HEK293T (cell line): ENCODE results near the gene LMAN1L.

Source experiments
- CTCF ChIA-PET: fragments of 350-600 bp; formaldehyde crosslinking; extraction: SDS; loops from one replicate; lab custom pipeline; 2021; ENCODE audit warnings: antibody characterized with exemption, inconsistent platforms; lab: Yijun Ruan, JAX
- POLR2A ChIA-PET: fragments of 350-600 bp; formaldehyde crosslinking; extraction: SDS; loops from one replicate; lab custom pipeline; 2020; ENCODE audit warnings: antibody characterized with exemption, inconsistent platforms; lab: Yijun Ruan, JAX
- DNase-seq: peaks from one replicate; pipeline ENCODE4 v3.0.0; 2012; ENCODE audit warnings: mixed read lengths; ENCODE audit errors: extremely low spot score
- ARNT ChIP-seq: fragments of 450-650 bp; IDR thresholded peaks from 2 replicates; pipeline ENCODE4 v1.6.1; 2017; ENCODE audit warnings: mild to moderate bottlenecking
- BHLHE40 ChIP-seq: fragments of 450-650 bp; IDR thresholded peaks from 2 replicates; pipeline ENCODE4 v1.6.1; 2016; ENCODE audit warnings: mild to moderate bottlenecking, moderate library complexity, borderline replicate concordance
- CTBP1 ChIP-seq: fragments of 450-650 bp; IDR thresholded peaks from 2 replicates; pipeline ENCODE4 v1.6.1; 2016; ENCODE audit warnings: borderline replicate concordance
- ELF4 ChIP-seq: fragments of 450-650 bp; IDR thresholded peaks from 2 replicates; pipeline ENCODE4 v1.6.1; 2017; ENCODE audit warnings: antibody characterized with exemption
- FOXA1 ChIP-seq: fragments of 450-650 bp; IDR thresholded peaks from 2 replicates; pipeline ENCODE4 v1.6.1; 2016; ENCODE audit warnings: mild to moderate bottlenecking
- FOXK2 ChIP-seq: fragments of 450-650 bp; IDR thresholded peaks from 2 replicates; pipeline ENCODE4 v1.6.1; 2016; ENCODE audit warnings: mild to moderate bottlenecking
- FOXM1 ChIP-seq: fragments of 450-650 bp; IDR thresholded peaks from 2 replicates; pipeline ENCODE4 v1.6.1; 2017; ENCODE audit warnings: mild to moderate bottlenecking, borderline replicate concordance
- HDGF ChIP-seq: fragments of 450-650 bp; IDR thresholded peaks from 2 replicates; pipeline ENCODE4 v1.6.1; 2017; ENCODE audit warnings: antibody characterized with exemption, borderline replicate concordance
- L3MBTL2 ChIP-seq: fragments of 450-650 bp; conservative IDR thresholded peaks from 2 replicates; pipeline ENCODE4 v1.6.1; 2016; ENCODE audit warnings: mild to moderate bottlenecking
- LEF1 ChIP-seq: fragments of 450-650 bp; IDR thresholded peaks from 2 replicates; pipeline ENCODE4 v1.6.1; 2017; ENCODE audit warnings: mild to moderate bottlenecking, borderline replicate concordance
- NFRKB ChIP-seq: fragments of 450-650 bp; IDR thresholded peaks from 2 replicates; pipeline ENCODE4 v1.6.1; 2016; ENCODE audit warnings: mild to moderate bottlenecking, moderate library complexity
- PKNOX1 ChIP-seq: fragments of 450-650 bp; IDR thresholded peaks from 2 replicates; pipeline ENCODE4 v1.6.1; 2016
- SP1 ChIP-seq: fragments of 450-650 bp; IDR thresholded peaks from 2 replicates; pipeline ENCODE4 v1.6.1; 2017
- SUZ12 ChIP-seq: fragments of 450-650 bp; IDR thresholded peaks from 2 replicates; pipeline ENCODE4 v1.6.1; 2016; ENCODE audit warnings: mild to moderate bottlenecking
- TARDBP ChIP-seq: fragments of 450-650 bp; IDR thresholded peaks from 2 replicates; pipeline ENCODE4 v1.6.1; 2016
- ZNF384 ChIP-seq: fragments of 450-650 bp; IDR thresholded peaks from 2 replicates; pipeline ENCODE4 v1.6.1; 2016

The LMAN1L gene

DNA sequence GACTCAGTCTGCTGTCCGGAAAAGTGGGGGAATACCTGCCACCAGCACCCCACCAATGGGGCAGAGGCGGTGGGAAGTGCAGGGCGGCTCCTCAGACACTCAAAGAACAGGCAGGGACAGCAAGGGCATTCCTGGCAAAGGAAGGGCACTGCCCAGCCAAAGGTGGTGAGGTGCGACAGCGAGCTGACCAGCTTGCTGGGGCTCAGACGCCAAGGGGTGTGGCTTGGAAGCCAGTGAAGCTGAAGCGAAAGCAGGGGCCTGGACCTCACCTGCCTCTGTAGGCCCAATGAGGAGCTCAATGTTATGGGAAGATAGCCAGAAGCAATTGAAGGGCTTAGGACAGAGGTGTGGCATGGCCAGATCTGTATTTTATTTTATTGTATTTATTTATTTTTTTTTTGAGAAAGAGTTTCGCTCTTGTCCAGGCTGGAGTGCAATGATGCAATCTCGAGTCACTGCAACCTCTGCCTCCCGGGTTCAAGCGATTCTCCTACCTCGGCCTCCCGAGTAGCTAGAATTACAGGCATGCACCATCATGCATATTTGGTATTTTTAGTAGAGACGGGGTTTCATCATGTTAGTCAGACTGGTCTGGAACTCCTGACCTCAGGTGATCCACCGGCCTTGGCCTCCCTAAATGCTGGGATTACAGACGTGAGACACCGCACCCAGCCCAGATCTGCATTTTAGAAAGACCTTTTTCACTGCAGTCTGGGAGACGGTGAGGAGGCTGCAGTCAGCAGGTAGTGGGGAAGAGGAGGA lies 4.4 kb upstream of the LMAN1L start:
- TF ChIP-seq FOXM1 (no peak), FOXA1 (no peak), L3MBTL2 (no peak), HDGF (no peak), NFRKB (no peak), BHLHE40 (no peak), PKNOX1 (no peak)
- POLR2A ChIA-PET: interaction anchor here (1.0 to 1.5 kb wide), 2 partner anchors 48 to 143 kb away, joined by 3 read pairs; no protein-coding TSS in a partner anchor
- DNase-seq: no peak
- CTCF ChIA-PET: interaction anchor here (0.7 to 2.4 kb wide), 3 partner anchors 9 to 39 kb away, joined by 3 to 9 read pairs (median 4); no protein-coding TSS in a partner anchor

DNA sequence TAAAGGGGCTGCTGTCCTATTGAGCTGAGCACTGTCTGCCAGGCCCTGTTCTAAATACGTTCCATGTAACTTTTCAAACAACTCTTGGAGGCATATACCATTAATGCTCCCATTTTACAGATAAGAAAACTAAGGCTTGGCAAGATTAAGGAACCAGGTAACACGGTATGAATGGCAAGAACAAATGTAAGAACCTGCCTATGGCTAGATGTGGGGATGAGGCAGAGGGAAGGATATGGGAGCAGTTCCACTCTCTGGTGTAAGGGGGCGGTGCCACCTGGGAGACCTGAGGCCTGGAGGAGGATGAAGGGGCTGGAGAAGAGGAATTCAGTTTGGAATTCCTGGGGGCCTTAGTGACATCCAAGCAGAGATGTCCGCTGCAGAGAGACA lies 3.8 kb upstream of the LMAN1L start:
- POLR2A ChIA-PET: interaction anchor here (0.9 to 1.5 kb wide), 3 partner anchors 9 to 143 kb away, joined by 3 read pairs; no protein-coding TSS in a partner anchor
- CTCF ChIA-PET: interaction anchor here (2.4 kb wide), 1 partner anchor 9 kb away, joined by 9 read pairs; no protein-coding TSS in a partner anchor
- no peak for DNase-seq
- TF ChIP-seq FOXM1 (no peak), FOXA1 (no peak), TARDBP (no peak), FOXK2 (no peak), BHLHE40 (no peak), HDGF (no peak), ZNF384 (no peak), ELF4 (no peak), LEF1 (no peak), L3MBTL2 (no peak), PKNOX1 (no peak)

- CTCF ChIA-PET: interaction anchor here (1.9 to 2.4 kb wide), 2 partner anchors 10 to 38 kb away, joined by 9 to 10 read pairs; no protein-coding TSS in a partner anchor
- POLR2A ChIA-PET: interaction anchor here (0.9 to 1.5 kb wide), 2 partner anchors 10 to 142 kb away, joined by 3 read pairs; no protein-coding TSS in a partner anchor
Observed at GRCh38 chr15:74809242-74809641, 3.4 kb upstream of the LMAN1L start.

DNA sequence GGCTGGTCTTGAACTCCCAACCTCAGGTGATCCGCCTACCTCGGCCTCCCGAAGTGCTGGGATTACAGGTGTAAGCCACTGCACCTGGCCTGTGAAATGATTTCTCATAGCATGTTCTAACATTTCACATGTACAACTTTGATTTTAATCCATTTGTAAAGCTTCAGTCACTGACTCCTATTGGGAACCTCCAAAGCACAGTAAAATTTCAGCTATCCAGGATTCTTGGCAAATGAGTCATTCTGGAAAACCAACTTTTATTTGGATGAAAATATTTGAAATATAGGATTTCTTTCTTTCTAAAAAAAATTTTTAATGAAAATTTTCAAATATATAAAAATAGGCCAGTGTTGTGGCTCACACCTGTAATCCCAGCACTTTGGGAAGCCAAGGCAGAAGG lies 2.7 kb upstream of the LMAN1L start:
- ChIA-PET POLR2A (interaction anchor here (0.9 kb wide), 1 partner anchor 10 kb away, joined by 3 read pairs; no protein-coding TSS in a partner anchor), CTCF (interaction anchor here (0.6 to 2.4 kb wide), 4 partner anchors 10 to 431 kb away, joined by 5 to 10 read pairs (median 7); no protein-coding TSS in a partner anchor)
- TF ChIP-seq FOXK2 (no peak), L3MBTL2 (no peak), SUZ12 (no peak), PKNOX1 (no peak), NFRKB (no peak), FOXM1 (no peak), LEF1 (no peak), SP1 (no peak), TARDBP (no peak), CTBP1 (no peak), ZNF384 (no peak), HDGF (no peak), ELF4 (no peak), BHLHE40 (no peak), ARNT (no peak), FOXA1 (no peak)
- DNase-seq: no peak

More at GRCh38 chr15:74809242-74809641, 3.4 kb upstream of the LMAN1L start:
- DNase-seq: no peak
- TF ChIP-seq CTBP1 (no peak), ELF4 (no peak), LEF1 (no peak), FOXA1 (no peak), L3MBTL2 (no peak), BHLHE40 (no peak), ZNF384 (no peak), NFRKB (no peak), FOXM1 (no peak), HDGF (no peak), TARDBP (no peak), SP1 (no peak), FOXK2 (no peak)

DNA sequence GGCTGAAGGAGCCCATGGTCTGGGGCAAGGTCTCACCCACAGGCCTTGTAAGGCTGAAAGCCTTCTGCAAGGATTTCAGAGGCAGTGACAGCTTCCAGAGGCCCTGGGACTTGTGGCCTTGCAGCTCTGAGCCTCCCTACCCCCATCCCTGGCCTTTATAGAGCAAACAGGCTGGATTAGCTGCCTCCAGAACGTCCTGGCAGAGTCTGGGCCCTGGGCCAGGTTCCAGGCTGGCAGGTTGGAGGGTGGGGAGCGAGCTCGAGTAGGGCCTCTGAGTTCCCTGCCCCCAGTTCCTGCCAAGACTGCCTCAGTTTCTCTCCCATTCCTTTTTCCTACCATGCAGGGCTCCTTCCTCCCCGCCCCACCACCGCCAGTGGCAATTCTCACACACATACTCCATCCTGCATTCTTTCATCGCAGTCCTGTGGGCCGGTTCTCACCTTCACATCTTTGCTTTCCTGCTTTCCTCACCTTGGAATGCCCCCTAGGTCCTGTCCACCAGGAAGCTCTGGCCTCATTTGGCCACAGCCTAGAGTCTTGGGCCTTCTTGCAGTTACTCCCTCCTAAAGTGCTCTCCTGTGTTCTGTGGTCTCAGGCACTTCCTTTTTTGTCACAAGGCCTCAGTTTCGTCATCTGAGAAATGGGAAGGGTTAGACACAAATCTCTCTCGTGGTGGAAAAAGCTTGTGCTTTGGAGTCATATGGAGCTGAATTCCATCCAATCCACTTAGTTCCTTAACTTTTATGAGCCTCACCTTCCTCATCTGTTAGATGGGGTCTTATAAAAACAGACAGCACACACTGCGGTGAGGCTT lies 2.7 kb downstream of the LMAN1L start:
- ChIA-PET CTCF (no interaction called here), POLR2A (interaction anchor here (1.1 to 1.4 kb wide), 2 partner anchors 27 to 91 kb away, joined by 3 read pairs; partner anchors contain the start of gene FAM219B)
- TF ChIP-seq TARDBP (no peak), FOXK2 (no peak), ELF4 (no peak), HDGF (no peak), CTBP1 (no peak), ARNT (no peak), ZNF384 (no peak), BHLHE40 (no peak), NFRKB (no peak), L3MBTL2 (no peak), SP1 (no peak)
- DNase-seq: no peak
